Choroid plexus epithelial cell (primary cell): ENCODE data around the gene WEE1.
"Not testable (repeated sequence)": the region's sequence is repeated elsewhere in the genome, so short reads cannot be mapped to it uniquely, and the experiment has no call there.

Source experiments
- DNase-seq: peaks from one replicate; pipeline ENCODE4 v3.0.0-alpha.2; 2010; ENCODE audit warnings: low read depth
- H3K4me3 ChIP-seq: 2 replicates; pipeline ENCODE4 v1.5.1; 2011; ENCODE audit warnings: low read depth, mild to moderate bottlenecking, control low read depth, low read length, moderate library complexity
- TF ChIP-seq, protein P1 (sequence below): conservative IDR thresholded peaks from 2 replicates; pipeline ENCODE4 v1.5.1; 2011; ENCODE audit warnings: low read depth, mild to moderate bottlenecking, control low read depth, inconsistent platforms, low read length, moderate library complexity

WEE1 gene

DNA sequence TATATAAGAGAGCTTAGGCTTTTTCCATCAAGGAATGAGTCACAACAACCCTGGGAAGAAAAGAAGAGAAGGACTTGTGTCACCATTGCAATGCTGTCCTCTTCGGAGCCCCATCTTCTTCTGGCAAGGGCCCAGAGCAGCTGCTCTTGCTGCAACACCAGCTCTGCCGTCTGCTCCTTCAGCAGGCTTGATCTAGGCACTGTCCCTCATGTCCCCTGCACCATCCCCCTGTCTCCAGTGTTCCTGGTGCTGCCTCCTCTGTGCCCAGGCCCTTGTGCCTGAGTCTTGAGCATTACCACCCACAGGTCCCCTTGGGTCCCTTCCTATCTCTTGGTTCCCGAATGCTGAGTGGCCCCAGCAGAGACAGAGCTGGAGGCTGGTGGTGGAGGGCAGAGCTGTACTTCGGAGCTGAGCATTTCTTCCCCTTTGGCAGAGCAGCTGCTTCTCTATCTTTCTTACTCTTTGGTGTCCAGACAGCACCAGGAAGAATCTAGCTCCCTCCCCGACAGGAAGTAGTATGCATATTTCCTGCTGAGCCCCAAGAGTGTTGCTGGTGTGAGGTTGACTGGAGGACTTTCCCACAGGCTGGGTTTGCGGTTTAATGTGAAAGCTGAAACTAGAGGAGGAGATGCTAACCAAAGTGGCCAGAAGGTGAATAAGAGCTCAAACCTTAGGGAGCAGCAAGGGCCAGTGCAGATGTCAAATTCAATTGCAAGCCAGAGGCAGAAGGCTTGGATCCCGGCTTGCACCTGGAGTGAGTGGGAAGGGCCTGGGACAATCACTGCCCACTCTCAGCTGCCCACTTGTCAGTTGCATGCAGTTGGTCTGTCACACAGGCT, 27.8 kb downstream of the WEE1 start:
- DNase-seq: peak; percentile 97
- TF ChIP-seq, protein P1, sequence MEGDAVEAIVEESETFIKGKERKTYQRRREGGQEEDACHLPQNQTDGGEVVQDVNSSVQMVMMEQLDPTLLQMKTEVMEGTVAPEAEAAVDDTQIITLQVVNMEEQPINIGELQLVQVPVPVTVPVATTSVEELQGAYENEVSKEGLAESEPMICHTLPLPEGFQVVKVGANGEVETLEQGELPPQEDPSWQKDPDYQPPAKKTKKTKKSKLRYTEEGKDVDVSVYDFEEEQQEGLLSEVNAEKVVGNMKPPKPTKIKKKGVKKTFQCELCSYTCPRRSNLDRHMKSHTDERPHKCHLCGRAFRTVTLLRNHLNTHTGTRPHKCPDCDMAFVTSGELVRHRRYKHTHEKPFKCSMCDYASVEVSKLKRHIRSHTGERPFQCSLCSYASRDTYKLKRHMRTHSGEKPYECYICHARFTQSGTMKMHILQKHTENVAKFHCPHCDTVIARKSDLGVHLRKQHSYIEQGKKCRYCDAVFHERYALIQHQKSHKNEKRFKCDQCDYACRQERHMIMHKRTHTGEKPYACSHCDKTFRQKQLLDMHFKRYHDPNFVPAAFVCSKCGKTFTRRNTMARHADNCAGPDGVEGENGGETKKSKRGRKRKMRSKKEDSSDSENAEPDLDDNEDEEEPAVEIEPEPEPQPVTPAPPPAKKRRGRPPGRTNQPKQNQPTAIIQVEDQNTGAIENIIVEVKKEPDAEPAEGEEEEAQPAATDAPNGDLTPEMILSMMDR: no peak
- no peak overlapping the region for H3K4me3 ChIP-seq

DNA sequence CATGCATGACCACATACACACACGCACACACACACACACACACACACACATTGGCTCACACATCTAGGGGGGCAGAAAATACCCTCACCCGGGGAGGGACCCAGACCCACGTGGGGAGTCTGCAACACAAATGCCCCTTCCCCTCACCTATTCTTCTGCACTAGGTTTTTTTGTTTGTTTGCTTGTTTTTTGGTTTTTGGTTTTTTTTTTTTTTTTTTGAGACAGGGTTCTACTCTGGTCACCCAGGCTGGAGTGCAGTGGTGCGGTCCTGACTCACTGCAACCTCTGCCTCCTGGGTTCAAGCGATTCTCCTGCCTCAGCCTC, 28.4 kb downstream of the WEE1 start:
- no peak for DNase-seq
- TF ChIP-seq, protein P1: no peak

DNA sequence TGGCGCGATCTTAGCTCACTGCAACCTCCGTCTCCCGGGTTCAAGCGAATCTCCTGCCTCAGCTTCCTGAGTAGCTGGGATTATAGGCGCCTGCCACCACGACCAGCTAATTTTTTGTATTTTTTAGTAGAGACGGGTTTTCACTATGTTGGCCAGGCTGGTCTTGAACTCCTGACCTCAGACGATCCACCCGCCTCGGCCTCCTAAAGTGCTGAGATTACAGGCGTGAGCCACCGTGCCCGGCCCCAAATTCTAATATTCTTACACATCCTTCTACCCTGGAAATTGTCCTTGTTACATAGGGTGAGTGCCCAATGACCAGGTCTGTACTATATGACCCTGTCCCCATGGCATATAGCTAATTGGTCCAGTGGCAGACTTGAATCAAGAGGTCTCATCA, 29.7 kb downstream of the WEE1 start:
- not testable (repeated sequence) for H3K4me3 ChIP-seq, DNase-seq

More for the DNA sequence above, 28.4 kb downstream of the WEE1 start:
- H3K4me3 ChIP-seq: no peak overlapping the region

DNA sequence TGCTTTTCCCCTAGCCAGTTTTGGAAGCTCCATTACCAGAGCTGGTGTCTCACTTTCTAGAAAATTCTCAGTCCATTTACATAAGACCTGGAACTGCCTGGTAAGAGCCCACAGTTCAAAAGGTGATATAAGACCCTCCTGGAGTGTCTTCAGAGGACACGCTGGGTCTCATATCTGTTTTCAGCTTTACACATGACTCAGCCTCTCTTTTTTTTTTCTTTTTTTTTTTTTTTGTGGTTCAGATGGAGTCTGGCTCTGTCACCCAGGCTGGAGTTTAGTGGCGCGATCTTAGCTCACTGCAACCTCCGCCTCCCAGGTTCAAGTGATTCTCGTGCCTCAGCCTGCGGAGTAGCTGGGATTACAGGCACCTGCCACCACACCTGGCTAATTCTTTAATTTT, 30.7 kb downstream of the WEE1 start:
- no peak overlapping the region for H3K4me3 ChIP-seq
- TF ChIP-seq, protein P1: no peak
- DNase-seq: peak; percentile 23

DNA sequence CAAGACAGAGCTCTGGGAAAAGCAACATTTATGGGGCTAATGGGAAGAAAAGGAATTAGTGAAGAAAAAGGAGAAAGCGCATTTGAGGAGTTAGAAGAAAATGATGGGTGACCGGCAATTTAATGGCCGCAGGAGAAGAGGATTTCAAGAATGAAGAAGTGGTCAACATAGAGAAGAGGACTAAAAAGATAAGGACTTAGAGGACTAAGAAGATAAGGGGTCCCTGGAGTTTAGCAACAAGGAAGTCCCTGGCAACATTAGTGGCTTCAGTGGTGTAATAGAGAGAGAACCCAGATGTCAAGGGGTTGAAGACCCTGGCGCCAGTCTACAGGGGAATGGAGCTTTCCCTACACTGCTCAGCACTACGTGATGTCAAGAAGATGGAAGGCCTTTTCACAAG, 32.3 kb downstream of the WEE1 start:
- H3K4me3 ChIP-seq: no peak overlapping the region
- DNase-seq: no peak
- TF ChIP-seq, protein P1: no peak

DNA sequence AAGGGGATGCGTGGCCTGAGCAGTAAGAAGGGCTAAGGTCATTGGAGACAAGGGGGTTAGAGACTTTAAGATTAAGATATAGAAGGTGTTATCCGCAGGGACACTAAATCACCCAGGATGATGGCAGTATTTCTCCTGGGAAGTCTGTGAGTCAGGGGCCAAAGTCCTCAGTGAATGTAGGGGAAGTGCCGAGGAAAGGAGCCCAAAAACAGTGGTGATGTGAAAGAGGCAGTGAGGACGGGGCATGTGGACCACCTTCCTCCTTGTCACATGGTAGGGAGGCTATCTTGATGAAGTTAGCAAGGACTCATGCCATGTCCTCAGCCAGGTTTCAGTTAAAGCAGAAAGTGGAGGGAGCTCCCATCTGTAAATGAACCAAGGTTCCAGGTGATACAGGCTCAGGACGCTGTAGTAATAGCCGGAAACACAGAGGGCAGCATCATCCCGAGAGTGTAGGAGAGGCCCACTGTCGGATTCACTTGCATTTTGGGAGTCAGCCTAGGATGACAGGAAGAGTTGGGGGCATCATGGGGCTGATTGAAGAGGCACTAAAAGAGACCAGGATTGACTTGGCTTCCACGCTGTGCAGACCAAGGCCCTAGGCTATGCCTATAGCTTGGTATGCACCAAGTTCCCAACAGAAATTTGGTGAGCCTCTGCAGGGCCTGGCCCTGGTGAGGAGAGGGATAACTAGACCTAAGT, 33.5 kb downstream of the WEE1 start:
- no peak for DNase-seq
- TF ChIP-seq, protein P1: no peak
- H3K4me3 ChIP-seq: no peak overlapping the region

DNA sequence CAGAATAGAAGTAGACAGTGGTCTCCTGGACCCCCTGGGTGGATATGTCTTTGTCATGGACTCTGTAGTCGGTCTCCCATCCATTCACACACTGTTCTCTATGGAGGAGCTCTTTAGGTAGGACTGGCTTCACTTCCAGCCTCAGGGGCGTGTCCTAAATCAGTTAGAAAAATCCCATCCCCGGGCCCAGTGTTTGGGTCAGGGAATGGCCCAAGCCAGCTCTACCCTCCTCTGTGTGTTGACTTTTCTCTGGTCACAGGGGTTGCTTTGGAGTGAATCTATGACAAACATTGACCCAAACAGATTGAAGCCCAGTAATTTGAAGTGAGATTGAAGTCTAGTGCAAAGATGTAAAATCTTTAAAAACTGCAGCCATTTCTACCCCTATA, 34.0 kb downstream of the WEE1 start:
- no peak overlapping the region for H3K4me3 ChIP-seq
- no peak for DNase-seq
- TF ChIP-seq, protein P1: no peak
